ENCODE data around the gene APBA2.

GRCh38 chr15:28901987-28902745, 16.4 kb downstream of the APBA2 start:
- TF ChIP-seq CTCF (IDR thresholded peaks at IDR 0.05; ENCODE audit: low read length) (no peak), EZH2phosphoT487 (IDR thresholded peaks at IDR 0.05; ENCODE audit: low read length) (no peak), EZH2 (optimal IDR thresholded peaks at IDR 0.05; ENCODE audit: low read depth, low read length) (no peak)

Measured in MM.1S (cell line).